Fibroblast of the aortic adventitia (primary cell): Measurements from ENCODE around the gene SPG11. TPM values are rescaled to one million over a fixed set of nuclear protein-coding genes. Genes with fewer than 3 reads are reported as not detected.
"Not testable (repeated sequence)": the region's sequence is repeated elsewhere in the genome, so short reads cannot be mapped to it uniquely, and the experiment has no call there.

ENCODE experiments used
- DNase-seq: peaks from one replicate; pipeline ENCODE4 v3.0.0-alpha.2; 2010; ENCODE audit warnings: low read depth
- H3K4me3 ChIP-seq: 2 replicates; pipeline ENCODE4 v1.5.1; 2011; ENCODE audit warnings: low read depth, mild to moderate bottlenecking, control low read depth, low read length, moderate library complexity
- total RNA-seq: library from RNA; depleted of rRNA; stranded (reverse); fragments of >200 nt; gene quantifications from 2 replicates; pipeline ENCODE4 v1.2.3, GENCODE V29; 2012; ENCODE audit warnings: low replicate concordance
- TF ChIP-seq, protein P1 (sequence below): IDR thresholded peaks from 2 replicates; pipeline ENCODE4 v1.5.1; 2011; ENCODE audit warnings: mild to moderate bottlenecking, low read length, control low read depth, inconsistent platforms; ENCODE audit not compliant: insufficient read depth

SPG11 gene
- total RNA-seq, 1 donor: 84.8 TPM

- H3K4me3 ChIP-seq: no peak overlapping the region
- TF ChIP-seq, protein P1, sequence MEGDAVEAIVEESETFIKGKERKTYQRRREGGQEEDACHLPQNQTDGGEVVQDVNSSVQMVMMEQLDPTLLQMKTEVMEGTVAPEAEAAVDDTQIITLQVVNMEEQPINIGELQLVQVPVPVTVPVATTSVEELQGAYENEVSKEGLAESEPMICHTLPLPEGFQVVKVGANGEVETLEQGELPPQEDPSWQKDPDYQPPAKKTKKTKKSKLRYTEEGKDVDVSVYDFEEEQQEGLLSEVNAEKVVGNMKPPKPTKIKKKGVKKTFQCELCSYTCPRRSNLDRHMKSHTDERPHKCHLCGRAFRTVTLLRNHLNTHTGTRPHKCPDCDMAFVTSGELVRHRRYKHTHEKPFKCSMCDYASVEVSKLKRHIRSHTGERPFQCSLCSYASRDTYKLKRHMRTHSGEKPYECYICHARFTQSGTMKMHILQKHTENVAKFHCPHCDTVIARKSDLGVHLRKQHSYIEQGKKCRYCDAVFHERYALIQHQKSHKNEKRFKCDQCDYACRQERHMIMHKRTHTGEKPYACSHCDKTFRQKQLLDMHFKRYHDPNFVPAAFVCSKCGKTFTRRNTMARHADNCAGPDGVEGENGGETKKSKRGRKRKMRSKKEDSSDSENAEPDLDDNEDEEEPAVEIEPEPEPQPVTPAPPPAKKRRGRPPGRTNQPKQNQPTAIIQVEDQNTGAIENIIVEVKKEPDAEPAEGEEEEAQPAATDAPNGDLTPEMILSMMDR: no peak
- no peak for DNase-seq
These were observed 16.4 kb downstream of the SPG11 start for GRCh38 chr15:44647036-44647435.

- no peak for DNase-seq
- TF ChIP-seq, protein P1: no peak
- no peak overlapping the region for H3K4me3 ChIP-seq
These were observed 17.0 kb downstream of the SPG11 start for GRCh38 chr15:44646460-44646859.

- no peak overlapping the region for H3K4me3 ChIP-seq
- TF ChIP-seq, protein P1: no peak
- DNase-seq: no peak
These were observed 21.8 kb downstream of the SPG11 start for GRCh38 chr15:44641651-44642050.

DNA sequence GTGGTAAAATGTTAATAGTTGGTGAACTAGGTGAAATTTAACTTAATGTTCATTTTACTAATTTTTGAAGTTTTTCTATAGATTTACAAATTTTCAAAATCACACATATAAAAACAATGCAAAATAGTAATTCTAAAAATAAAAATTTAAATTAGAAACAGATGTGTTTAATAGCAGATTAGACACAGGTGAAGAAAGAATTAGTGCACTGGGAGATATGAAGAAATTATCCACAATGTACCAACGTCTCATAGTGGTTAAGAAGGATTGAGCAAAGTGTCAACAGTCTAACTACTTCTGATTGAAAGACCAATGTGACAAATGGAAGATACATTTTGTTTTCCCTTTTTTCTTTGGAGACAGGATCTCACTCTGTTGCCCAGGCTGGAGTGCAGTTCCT, 26.5 kb downstream of the SPG11 start:
- TF ChIP-seq, protein P1: no peak
- H3K4me3 ChIP-seq: no peak overlapping the region
- no peak for DNase-seq

DNA sequence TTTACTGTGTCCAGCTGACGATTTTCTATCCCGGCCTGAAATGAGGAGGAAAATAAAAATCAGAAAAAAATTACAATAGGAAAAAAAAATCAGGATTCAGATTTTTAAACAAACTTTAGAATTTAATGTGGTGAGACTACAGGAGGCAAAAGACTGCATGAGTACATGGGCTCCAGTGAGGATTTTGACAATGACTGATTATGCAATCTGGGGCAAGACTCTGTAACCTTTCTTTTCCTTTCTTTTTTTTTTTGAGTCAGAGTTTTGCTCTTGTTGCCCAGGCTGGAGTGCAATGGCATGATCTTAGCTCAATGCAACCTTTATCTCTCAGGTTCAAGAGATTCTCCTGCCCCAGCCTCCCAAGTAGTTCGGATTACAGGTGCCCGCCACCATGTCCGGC, 29.9 kb downstream of the SPG11 start:
- TF ChIP-seq, protein P1: no peak
- no peak overlapping the region for H3K4me3 ChIP-seq
- DNase-seq: peak; percentile 85

DNA sequence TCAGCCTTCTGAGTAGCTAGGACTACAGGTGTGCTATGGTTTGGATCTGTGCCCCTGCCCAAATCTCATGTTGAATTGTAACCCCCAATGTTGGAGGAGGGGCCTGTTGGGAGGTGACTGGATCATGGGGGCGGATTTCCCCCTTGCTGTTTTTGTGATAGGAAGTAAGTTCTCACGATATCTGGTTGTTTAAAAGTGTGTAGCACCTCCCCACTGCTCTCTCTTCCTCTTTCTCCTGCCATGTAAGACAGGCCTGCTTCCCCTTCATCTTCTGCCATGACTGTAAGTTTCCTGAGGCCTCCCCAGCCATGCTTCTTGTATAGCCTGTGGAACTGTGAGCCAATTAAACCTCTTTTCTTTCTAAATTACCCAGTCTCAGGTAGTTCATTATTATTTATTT, 38.2 kb downstream of the SPG11 start:
- H3K4me3 ChIP-seq, DNase-seq: not testable (repeated sequence)

- no peak for DNase-seq
- H3K4me3 ChIP-seq: no peak overlapping the region
- TF ChIP-seq, protein P1: no peak
These were observed 40.3 kb downstream of the SPG11 start for GRCh38 chr15:44623178-44623577.
